ENCODE results near the gene PSME3IP1. TPM values are rescaled to one million over a fixed set of nuclear protein-coding genes. Genes with fewer than 3 reads are reported as not detected.
A peak's percentile ranks its signal among the peaks of the same experiment; 100 is the strongest.

PSME3IP1 gene, protein sequence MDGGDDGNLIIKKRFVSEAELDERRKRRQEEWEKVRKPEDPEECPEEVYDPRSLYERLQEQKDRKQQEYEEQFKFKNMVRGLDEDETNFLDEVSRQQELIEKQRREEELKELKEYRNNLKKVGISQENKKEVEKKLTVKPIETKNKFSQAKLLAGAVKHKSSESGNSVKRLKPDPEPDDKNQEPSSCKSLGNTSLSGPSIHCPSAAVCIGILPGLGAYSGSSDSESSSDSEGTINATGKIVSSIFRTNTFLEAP
- total RNA-seq: 54.2 TPM
- long read RNA-seq, partial matches to known transcripts: 4 of 15 reads
- long read RNA-seq, other reads (novel, unspliced or antisense): 7 of 15 reads

- DNase-seq (ENCODE audit: missing footprints) (peak; percentile 98), ATAC-seq (peak; percentile 99)
- intact Hi-C loops (cut with DNase I): loop anchor here (5.0 to 10.0 kb wide), 4 partner anchors 46 to 1331 kb away; partner anchors contain the start of genes ARL2BP, HERPUD1 and SETD6
Measured at GRCh38 chr16:57185945-57186871, at the start of gene PSME3IP1, which contains the start of gene RSPRY1. Gene PSME3IP1, minus strand, starts transcription at chr16:57186039. Its CDS starts 12,185 bp downstream, at chr16:57173854. Gene RSPRY1, plus strand, starts transcription at chr16:57186329. Its CDS starts 18,330 bp downstream, at chr16:57204659.

DNA sequence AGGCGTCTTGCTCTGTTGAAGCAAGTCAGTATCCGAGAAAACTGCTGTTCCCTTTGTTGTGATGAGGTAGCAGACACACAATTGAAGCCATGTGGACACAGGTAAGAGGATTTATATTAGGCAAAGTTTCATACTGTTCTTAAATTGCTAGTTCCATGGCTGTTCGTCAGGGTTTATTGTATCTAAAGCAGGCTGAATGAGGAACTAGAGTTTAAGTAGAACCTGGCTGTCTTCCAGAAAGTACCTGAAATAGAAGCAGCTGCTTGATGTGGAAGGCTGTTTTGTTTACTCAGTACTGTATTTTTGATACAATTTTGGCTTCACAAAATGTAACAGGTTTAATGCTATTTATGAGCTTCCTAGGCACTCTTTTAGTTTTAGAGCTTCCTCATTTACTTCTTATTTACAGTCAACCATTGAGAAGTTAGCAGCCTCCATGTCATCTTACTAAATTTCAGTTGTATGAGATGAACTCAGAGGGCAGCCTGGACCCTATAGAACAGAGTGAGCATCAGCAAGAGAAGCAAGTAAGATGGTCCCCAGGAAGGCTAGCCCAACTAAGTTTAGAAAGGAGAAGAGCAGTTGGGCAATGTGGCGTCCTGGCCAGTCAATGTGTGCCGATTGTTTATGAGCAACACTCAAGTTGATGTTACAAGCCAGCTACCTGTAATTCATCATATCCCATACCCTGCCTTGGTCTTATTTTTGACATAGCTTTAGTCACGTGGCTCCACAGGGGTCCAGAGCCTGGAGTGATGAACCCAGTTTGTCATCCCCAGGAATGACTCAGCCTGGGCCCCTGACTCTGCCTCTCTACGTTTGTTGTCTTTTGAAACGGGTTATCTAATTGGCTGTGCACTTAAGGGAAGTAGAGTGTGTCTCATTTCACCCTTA is 49.5 kb upstream of the PSME3IP1 start:
- intact Hi-C loops (cut with DNase I): no loop called here
- DNase-seq (ENCODE audit: missing footprints) (no peak), ATAC-seq (no peak)

DNA sequence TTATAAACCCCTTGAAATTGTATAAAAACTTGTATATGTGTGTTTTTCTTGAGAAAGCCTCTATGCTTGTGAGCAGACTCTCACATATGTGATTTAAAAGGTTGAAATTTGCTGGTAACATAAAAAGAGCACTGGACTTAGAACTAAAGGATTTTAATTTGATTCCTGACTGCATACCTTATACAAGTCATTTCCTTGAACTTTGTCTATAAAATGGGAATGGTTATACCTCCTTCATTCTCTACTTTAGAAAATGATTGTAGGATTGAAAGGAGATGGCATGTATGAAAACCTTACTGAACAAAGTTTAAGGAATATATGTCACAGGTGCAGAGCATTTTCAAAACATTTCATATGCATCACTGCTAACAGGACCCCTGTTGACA is 48.9 kb upstream of the PSME3IP1 start:
- intact Hi-C loops (cut with DNase I): loop anchor here (5.0 kb wide), 1 partner anchor 47 kb away; the partner anchor contains the start of genes PSME3IP1 and RSPRY1
- DNase-seq (ENCODE audit: missing footprints): no peak
- ATAC-seq: no peak

DNA sequence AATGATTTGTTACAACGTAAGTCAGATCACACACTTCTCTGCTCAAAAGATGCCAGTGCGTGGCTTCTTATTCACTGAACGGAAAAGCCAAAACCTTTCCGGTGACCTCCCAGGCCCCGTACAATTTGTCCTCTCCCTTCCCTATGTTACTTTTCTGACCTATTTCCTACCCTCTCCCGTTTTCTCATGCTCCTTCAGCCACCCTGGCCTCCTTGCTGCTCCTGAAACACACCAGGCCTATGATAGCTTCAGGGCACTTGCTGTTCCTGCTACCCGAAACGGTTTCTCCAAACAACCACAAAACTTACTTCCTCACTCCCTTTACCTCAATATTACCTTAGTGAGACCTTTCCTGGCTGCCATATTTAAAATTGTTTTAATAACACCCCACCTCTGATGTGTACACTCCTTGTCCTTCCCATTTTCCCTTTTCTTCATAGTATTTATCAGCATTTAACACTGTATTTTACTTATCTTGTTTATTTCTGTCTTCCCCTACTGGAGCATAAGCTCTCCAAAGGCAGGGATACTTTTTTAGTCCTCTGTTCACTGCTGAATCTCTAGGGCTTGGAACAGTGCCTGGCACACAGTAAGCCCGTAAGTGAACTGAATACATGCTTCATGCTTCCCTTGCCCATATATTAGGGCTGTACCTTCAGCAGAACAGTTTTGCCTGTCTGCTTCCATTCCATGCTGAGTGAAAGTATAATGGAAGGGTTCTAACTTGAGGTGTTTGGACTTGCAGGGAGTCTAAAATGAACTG is 48.3 kb upstream of the PSME3IP1 start:
- intact Hi-C loops (cut with DNase I): loop anchor here (5.0 kb wide), 1 partner anchor 47 kb away; the partner anchor contains the start of genes PSME3IP1 and RSPRY1
- peak; percentile 88 for ATAC-seq
- DNase-seq (ENCODE audit: missing footprints): no peak

DNA sequence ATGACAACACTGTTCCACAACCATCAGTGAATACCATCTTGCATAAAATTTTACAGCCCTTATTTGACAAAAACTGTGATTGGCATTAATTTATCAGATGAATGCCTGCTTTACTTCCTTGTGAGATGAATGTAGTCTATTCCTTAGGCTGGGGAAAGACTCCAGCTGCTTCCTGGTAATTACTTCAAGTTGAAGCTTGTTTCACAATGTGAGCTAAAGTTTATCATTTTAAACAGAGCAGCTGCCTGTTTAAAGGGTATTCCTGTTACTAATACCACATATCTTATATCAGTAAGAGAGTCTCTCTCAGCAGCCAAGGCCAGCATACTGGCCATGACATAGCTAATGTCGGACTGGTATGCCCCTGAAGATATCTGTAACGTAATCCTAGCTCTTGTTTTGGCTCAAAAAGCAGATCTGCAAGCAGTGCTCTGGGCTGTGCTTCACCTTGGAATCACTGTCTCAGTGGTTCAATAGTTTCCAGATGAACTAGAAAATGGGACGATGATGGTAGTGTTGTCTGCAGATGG is 46.0 kb upstream of the PSME3IP1 start:
- no peak for DNase-seq (ENCODE audit: missing footprints)
- intact Hi-C loops (cut with DNase I): loop anchor here (5.0 kb wide), 1 partner anchor 45 kb away; the partner anchor contains the start of genes PSME3IP1 and RSPRY1
- ATAC-seq: no peak

- ATAC-seq (no peak), DNase-seq (ENCODE audit: missing footprints) (no peak)
- intact Hi-C loops (cut with DNase I): no loop called here
Measured at GRCh38 chr16:57229079-57229478, 43.2 kb upstream of the PSME3IP1 start.

DNA sequence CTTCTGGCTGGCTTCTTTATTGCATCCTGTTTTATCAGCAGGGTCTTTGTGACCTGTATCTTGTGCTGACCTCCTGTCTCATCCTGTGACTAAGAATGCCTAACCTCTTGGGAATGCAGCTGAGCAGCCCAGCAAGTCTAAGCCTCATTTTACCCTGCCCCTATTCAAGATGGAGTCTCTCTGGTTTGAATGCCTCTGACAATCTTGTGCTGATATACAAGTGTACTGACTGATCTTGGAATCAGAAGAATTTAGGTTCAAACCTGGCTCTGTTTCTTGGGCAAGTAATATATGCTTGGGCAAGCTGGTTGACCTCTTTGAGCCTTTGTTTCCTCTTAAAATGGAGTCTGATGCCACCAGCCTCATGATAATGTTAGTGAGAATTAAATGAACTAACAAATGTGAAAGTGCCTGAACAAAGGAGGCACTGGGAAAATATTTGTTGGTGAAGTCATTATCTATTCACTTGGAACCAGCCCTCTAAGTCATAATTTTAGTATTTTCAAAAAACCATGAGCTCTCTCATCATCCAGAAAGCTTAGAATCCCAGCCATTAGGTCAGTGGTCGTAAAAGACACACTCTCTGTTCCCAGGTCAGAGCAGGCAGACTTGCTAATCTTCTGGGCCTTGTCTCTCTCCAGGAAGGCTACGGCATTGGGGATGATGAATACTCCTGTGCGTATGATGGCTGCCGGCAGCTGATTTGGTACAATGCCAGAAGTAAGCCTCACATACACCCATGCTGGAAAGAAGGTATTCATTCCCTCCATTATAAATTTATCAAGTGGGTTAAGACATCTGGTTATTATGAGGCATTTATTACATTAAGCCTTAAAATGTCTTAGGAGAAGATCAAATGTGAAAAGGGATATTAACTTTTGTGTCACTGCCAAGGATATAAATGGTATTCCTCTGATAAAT is 41.1 kb upstream of the PSME3IP1 start:
- ATAC-seq (no peak), DNase-seq (ENCODE audit: missing footprints) (no peak)
- intact Hi-C loops (cut with DNase I): no loop called here

GRCh38 chr16:57225978-57226377 is 40.1 kb upstream of the PSME3IP1 start:
- intact Hi-C loops (cut with DNase I): no loop called here
- DNase-seq (ENCODE audit: missing footprints) (no peak), ATAC-seq (no peak)

- no peak for DNase-seq (ENCODE audit: missing footprints)
- ATAC-seq: no peak
- intact Hi-C loops (cut with DNase I): no loop called here
Measured at GRCh38 chr16:57224651-57225335, 39.0 kb upstream of the PSME3IP1 start.

DNA sequence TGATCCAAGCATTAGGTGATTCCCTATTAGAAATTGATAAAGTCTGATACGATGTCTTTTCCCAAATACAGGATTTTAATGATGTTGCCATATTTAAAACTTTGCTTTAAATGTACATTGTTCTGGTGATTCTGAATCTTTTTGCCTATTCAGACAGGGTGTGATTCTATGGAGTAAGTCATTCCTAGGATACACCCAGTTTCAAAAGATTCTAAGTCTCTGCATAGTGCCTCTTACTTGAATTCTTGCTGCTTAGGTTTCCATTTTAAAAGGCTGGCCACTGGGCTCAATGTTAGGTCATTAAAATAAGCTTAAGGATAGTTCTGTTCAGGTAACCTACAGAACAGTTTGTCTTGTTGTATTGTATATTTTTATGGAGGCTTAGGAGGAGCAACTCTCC is 37.2 kb upstream of the PSME3IP1 start:
- DNase-seq (ENCODE audit: missing footprints) (no peak), ATAC-seq (no peak)
- intact Hi-C loops (cut with DNase I): no loop called here

DNA sequence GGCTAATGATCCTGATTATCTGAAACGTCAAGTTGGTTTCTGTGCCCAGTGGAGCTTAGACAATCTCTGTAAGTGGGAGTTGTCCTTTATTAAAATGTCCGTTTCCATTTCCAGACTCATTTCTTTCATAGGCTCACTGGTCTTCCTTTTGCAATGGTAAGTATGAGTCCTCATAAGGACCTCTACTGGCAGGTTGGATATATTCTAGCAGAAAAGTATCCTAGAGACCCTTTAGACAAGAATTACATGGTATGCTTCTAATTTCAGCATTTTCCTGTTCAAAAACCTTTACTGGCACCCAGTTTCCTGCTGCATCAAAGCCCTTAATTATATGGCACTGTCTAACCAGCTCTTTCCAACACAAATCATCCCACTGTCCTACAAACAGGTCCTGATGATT is 31.1 kb upstream of the PSME3IP1 start:
- DNase-seq (ENCODE audit: missing footprints) (no peak), ATAC-seq (no peak)
- intact Hi-C loops (cut with DNase I): no loop called here

DNA sequence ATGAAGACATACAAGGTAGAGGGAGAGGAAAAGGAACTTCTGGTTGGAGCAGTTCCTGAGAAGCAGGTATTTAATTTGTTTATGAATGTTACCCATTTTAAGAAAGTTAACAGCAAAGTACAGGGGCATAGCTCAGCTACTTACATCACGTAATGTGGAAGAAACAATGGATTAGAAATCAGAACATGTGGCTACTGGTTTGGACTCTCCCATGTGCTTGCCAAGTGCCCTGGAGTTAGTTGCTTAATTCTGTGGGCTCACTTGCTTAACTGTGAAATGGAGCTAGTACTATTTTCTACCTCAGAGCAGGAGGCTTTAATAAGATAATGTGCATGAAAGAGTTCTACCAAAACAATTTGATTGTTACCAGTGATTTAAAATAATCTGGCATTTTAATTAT is 27.6 kb upstream of the PSME3IP1 start:
- ATAC-seq: no peak
- DNase-seq (ENCODE audit: missing footprints): no peak
- intact Hi-C loops (cut with DNase I): no loop called here

DNA sequence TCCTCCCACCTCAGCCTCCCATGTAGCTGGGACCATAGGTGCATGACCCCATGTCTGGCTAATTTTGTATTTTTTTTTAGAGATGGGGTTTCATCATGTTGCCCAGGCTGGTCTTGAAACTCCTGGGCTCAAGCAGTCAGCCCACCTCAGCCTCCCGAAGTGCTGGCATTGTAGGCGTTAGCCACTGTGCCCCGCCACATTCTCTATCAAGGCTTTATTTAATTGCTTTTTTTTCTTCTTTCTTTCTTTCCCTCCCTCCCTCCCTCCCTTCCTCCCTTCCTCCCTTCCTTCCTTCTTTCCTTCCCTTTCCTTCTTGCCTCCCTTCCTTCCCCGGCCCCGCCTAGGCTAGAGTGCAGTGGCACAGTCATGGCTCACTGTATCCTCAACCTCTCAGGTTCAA is 23.9 kb upstream of the PSME3IP1 start:
- intact Hi-C loops (cut with DNase I): no loop called here
- ATAC-seq: no peak

GRCh38 chr16:57208926-57209325 is 23.1 kb upstream of the PSME3IP1 start:
- intact Hi-C loops (cut with DNase I): no loop called here

More for the DNA sequence above, 23.9 kb upstream of the PSME3IP1 start:
- DNase-seq (ENCODE audit: missing footprints): peak; percentile 37

GRCh38 chr16:57204675-57205074 is 18.8 kb upstream of the PSME3IP1 start:
- no peak for DNase-seq (ENCODE audit: missing footprints)
- intact Hi-C loops (cut with DNase I): no loop called here
- no peak for ATAC-seq

More at GRCh38 chr16:57208926-57209325, 23.1 kb upstream of the PSME3IP1 start:
- no peak for ATAC-seq
- no peak for DNase-seq (ENCODE audit: missing footprints)

DNA sequence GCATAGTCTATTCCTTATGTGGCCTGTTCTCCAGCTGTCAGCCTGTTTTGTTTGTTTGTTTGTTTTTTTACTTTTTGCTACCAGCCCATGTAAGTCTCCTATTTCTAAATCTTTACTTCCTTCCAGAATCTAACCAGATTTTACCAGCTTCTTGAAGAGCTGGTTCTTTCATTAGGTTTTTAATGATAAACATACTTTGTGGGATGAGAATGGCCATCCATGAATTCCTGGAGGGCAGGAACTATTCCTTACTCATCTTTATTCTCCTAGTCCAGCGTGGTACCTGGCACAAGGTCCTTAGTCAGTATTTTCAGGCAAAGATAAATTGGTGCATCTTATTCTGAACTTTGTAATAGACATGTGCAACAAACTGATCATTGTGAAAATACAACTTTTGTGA is 17.6 kb upstream of the PSME3IP1 start:
- ATAC-seq: no peak
- intact Hi-C loops (cut with DNase I): no loop called here
- no peak for DNase-seq (ENCODE audit: missing footprints)

Data from Right ventricle myocardium inferior (tissue), 1 donor.